Lower lobe of right lung (tissue), 2 donors: ENCODE data around the gene MPZL1. TPM values are rescaled to one million over a fixed set of nuclear protein-coding genes. Genes with fewer than 3 reads are reported as not detected.

Experiments
- ATAC-seq, 2 donors: fragments of 200-7000 bp; cut with Tn5 transposase; one replicate each; pipeline ENCODE4 v1.9.1; 2020 to 2022; ENCODE audit warnings: mild to moderate bottlenecking in 2 of 2, moderate library complexity in 2 of 2
- DNase-seq: peaks from one replicate; pipeline ENCODE4 v3.0.0-alpha.2; 2020
- H3K27ac ChIP-seq: fragments of 200-600 bp; one replicate; pipeline ENCODE4 v1.8.0; 2022
- H3K27me3 ChIP-seq: fragments of 200-600 bp; one replicate; pipeline ENCODE4 v1.8.0; 2022; ENCODE audit warnings: low read depth
- H3K36me3 ChIP-seq: fragments of 200-600 bp; one replicate; pipeline ENCODE4 v1.8.0; 2022; ENCODE audit warnings: mild to moderate bottlenecking
- H3K4me1 ChIP-seq: fragments of 200-600 bp; one replicate; pipeline ENCODE4 v1.8.0; 2022
- H3K4me3 ChIP-seq: fragments of 200-600 bp; one replicate; pipeline ENCODE4 v1.8.0; 2022; ENCODE audit warnings: mild to moderate bottlenecking
- H3K9me3 ChIP-seq: fragments of 200-600 bp; one replicate; pipeline ENCODE4 v1.8.0; 2022
- CTCF ChIP-seq: fragments of 200-600 bp; IDR thresholded peaks from one replicate; pipeline ENCODE4 v1.8.0; 2022; ENCODE audit warnings: antibody characterized with exemption, mild to moderate bottlenecking
- intact Hi-C: fragments of 100-400 bp; cut with DNase I; formaldehyde crosslinking; loops from one replicate; pipeline ENCODE4 v1.11.0; 2022
- total RNA-seq: library from RNA; stranded (reverse); fragmentation: NEBNext Ultra II Directional; extraction: Animal tissue kit (Norgen Biotek cat#: 25700); gene quantifications from one replicate; pipeline ENCODE4 v1.2.1, GENCODE V29; 2021
- donor health status: DM: no; HTN: yes; CAD: no; lungs with severe emphysema.

MPZL1 gene
- total RNA-seq, 1 donor from 2014 or later: 85.9 TPM

- no peak for DNase-seq
- Histone ChIP-seq H3K4me3 (no peak overlapping the region), H3K4me1 (peaks cover 28% of the 10 kb centered on the region), H3K9me3 (no peaks in the 10 kb centered on the region), H3K27me3 (no peaks in the 10 kb centered on the region), H3K27ac (no peak overlapping the region), H3K36me3 (no peaks in the 10 kb centered on the region)
- ATAC-seq: no peak
- intact Hi-C loops: no loop called here
- TF ChIP-seq CTCF: no peak
These were observed 28.9 kb downstream of the MPZL1 start for GRCh38 chr1:167750641-167751040.

DNA sequence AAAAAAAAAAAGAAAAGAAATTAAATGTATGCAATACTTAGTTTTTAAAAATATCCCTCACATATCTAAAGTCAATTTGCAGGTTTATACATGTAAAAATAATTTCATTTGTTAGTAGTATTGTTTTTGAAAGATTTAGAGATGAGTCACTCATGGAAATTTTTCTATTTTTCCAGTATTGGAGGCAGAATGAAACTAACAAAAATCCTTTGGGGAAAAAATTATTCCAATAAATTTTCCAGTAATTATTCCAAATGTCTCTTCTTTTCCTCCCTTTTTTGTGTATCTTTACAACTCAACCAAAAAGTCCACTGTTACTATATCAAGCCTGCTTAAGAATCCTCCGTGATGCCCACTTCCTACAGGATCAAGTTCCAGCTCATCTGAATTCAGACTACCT is 29.9 kb downstream of the MPZL1 start:
- DNase-seq (no peak), ATAC-seq (no peak)
- Histone ChIP-seq H3K27ac (no peak overlapping the region), H3K4me3 (no peak overlapping the region), H3K4me1 (peaks cover 31% of the 10 kb centered on the region), H3K9me3 (no peaks in the 10 kb centered on the region), H3K36me3 (no peaks in the 10 kb centered on the region), H3K27me3 (no peaks in the 10 kb centered on the region)
- no peak for TF ChIP-seq CTCF
- intact Hi-C loops: no loop called here

DNA sequence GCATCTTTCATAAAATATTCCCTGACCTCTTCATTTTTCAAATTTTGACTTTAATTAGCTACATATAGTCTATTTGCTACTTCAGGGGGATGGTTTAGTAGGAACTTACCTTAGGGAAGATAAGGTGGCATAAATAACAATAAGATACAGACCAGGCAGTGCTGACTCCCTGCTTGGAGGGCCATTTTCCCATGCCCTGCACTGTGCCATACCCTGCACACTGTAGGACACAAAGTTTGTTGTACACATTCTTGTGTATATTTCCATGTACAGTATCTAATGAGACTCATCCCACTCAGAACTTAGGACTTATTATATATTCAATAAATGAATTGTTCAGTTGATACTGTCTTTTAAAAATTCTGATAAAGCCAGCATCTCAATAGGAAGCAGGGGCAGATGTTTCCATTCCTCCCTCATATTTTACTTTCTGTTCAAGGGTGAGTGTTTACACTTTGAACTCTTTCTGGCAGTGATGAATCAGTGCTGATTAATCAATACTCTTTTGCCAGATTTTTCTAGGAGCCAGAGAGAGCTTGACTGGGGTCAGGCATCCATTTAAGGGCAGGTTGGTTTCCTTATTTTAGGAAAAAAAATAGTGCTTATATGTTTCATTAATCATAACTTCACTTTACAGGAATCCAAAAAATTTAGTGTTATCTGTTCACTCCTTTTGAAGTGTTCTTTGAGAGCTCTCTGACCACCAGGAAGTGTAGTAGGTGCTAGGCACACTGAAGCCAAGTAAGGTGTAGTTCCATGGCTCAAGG is 30.6 kb downstream of the MPZL1 start:
- Histone ChIP-seq H3K27me3 (no peaks in the 10 kb centered on the region), H3K27ac (peak overlapping the region; percentile 21), H3K36me3 (no peaks in the 10 kb centered on the region), H3K9me3 (no peaks in the 10 kb centered on the region), H3K4me3 (no peak overlapping the region), H3K4me1 (peaks cover 38% of the 10 kb centered on the region)
- ATAC-seq (peak; percentile 64 to 73), DNase-seq (no peak)
- intact Hi-C loops: no loop called here
- TF ChIP-seq CTCF: no peak

DNA sequence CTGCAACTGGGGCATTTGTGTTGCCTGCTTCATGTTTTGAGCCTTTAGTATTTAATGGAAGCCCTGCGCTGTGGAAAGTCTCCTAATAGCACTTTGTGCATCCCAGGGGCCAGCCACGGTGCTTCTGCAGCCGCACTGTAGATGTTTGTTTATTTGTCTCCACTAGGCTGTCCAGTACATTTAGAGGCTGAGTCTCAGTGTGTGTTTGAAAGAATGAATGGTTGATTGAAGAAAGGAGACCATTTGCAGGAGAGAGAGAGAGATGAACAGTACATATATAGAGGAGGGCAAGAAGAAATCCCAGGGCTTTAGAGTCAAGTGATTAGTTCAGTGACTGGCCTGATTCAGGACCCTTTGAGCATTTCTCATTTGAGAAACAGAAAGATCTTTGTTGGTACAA is 33.9 kb downstream of the MPZL1 start:
- Histone ChIP-seq H3K4me1 (peaks cover 27% of the 10 kb centered on the region), H3K27me3 (no peaks in the 10 kb centered on the region), H3K9me3 (no peaks in the 10 kb centered on the region), H3K27ac (no peak overlapping the region), H3K4me3 (no peak overlapping the region), H3K36me3 (no peaks in the 10 kb centered on the region)
- no peak for ATAC-seq
- intact Hi-C loops: no loop called here
- no peak for DNase-seq
- TF ChIP-seq CTCF: no peak

DNA sequence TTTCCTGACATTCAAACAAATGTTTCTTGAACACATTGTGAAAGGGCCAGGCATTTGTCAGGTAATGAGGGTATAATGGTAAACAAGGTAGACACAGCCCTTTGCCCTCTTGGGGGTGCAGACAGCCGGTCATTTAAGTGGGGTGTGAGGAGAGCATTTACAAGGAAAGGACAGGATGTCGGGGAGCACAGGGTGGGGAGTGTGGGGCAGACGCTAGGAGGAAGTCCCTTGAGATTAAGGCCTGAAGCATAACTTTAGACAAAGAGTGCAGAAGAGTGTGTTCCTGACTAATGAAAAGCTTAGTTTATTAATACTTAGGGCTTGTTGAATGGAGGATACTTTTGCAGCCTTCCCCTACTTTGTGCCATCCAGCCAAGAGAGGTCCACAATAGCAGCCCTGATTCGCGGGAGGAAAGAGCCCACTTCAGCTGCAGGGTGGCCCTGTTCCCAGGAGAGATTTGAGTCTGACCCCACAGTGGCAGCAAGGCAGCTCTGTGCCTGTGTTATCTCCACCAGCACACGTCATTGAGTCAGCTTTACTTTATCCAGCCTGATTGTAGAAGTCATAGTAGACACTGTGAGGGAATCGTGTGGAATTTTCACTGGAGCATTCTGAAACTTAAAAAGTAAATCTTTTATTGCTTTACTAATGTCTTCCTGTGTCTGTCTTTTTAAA is 35.1 kb downstream of the MPZL1 start:
- Histone ChIP-seq H3K36me3 (no peaks in the 10 kb centered on the region), H3K4me3 (no peak overlapping the region), H3K4me1 (peaks cover 36% of the 10 kb centered on the region), H3K27me3 (no peaks in the 10 kb centered on the region), H3K9me3 (no peaks in the 10 kb centered on the region), H3K27ac (no peak overlapping the region)
- ATAC-seq (peak in 1 of 2 donors; percentile 46), DNase-seq (no peak)
- intact Hi-C loops: no loop called here
- TF ChIP-seq CTCF: no peak
